Measurements from ENCODE around the gene SEC23B. TPM values are rescaled to one million over a fixed set of nuclear protein-coding genes. Genes with fewer than 3 reads are reported as not detected.

The SEC23B gene
- total RNA-seq, 1 experiment from 2014 or later: 92.0 TPM

- peak overlapping the region; percentile 73 for H3K4me3 ChIP-seq (ENCODE audit: insufficient read depth, low read depth, low read length)
- no peaks in the 10 kb centered on the region for H3K27me3 ChIP-seq (ENCODE audit: control insufficient read depth, insufficient read depth, low read length)
- H3K36me3 ChIP-seq (replicated peaks; ENCODE audit: control insufficient read depth, insufficient read depth, low read length): no peaks in the 10 kb centered on the region
- peak; percentile 49 for DNase-seq
These were observed 80.8 kb downstream of the SEC23B start for GRCh38 chr20:18588574-18588933.

- Histone ChIP-seq H3K36me3 (replicated peaks; ENCODE audit: control insufficient read depth, insufficient read depth, low read length) (no peaks in the 10 kb centered on the region; the same call in 1 of the 2 replicates), H3K27me3 (ENCODE audit: control insufficient read depth, insufficient read depth, low read length) (no peaks in the 10 kb centered on the region), H3K4me3 (ENCODE audit: insufficient read depth, low read depth, low read length) (no peak overlapping the region)
- DNase-seq: no peak
These were observed 82.4 kb downstream of the SEC23B start for GRCh38 chr20:18589941-18590674.

- Histone ChIP-seq H3K27me3 (ENCODE audit: control insufficient read depth, insufficient read depth, low read length) (no peaks in the 10 kb centered on the region), H3K36me3 (replicated peaks; ENCODE audit: control insufficient read depth, insufficient read depth, low read length) (peaks cover 4% of the 10 kb centered on the region), H3K4me3 (ENCODE audit: insufficient read depth, low read depth, low read length) (no peak overlapping the region)
- DNase-seq: no peak
These were observed 88.5 kb downstream of the SEC23B start for GRCh38 chr20:18596270-18596669.

GRCh38 chr20:18609741-18610140, 102.0 kb downstream of the SEC23B start:
- no peaks in the 10 kb centered on the region for H3K27me3 ChIP-seq (ENCODE audit: control insufficient read depth, insufficient read depth, low read length)
- H3K4me3 ChIP-seq (ENCODE audit: insufficient read depth, low read depth, low read length): no peak overlapping the region
- no peaks in the 10 kb centered on the region for H3K36me3 ChIP-seq (replicated peaks; ENCODE audit: control insufficient read depth, insufficient read depth, low read length)
- DNase-seq: no peak

Other genes starting within 250 kb of the SEC23B start
- gene ZNF133, start 219.4 kb upstream of the SEC23B start, total RNA-seq (2014; rRNA removed; shearing (Covaris generic)): 25.5 and 29.0 TPM in 2 replicates
- gene DZANK1, start 40.9 kb upstream of the SEC23B start, total RNA-seq (2014; rRNA removed; shearing (Covaris generic)): 1.7 and 2.8 TPM in 2 replicates
- gene POLR3F, start 40.5 kb upstream of the SEC23B start, total RNA-seq (2014; rRNA removed; shearing (Covaris generic)): 26.4 and 27.0 TPM in 2 replicates
- gene RBBP9, start 10.7 kb upstream of the SEC23B start, total RNA-seq (2014; rRNA removed; shearing (Covaris generic)): 17.0 and 24.7 TPM in 2 replicates
- 89.1 and 91.7 TPM in 2 replicates for gene SMIM26, start 59.5 kb downstream of the SEC23B start, total RNA-seq (2014; rRNA removed; shearing (Covaris generic))
- 54.2 and 54.8 TPM in 2 replicates for gene DTD1, start 80.1 kb downstream of the SEC23B start, total RNA-seq (2014; rRNA removed; shearing (Covaris generic))